Spinal cord (tissue), 10 donors: ENCODE measurements around the gene PDE9A. TPM values are rescaled to one million over a fixed set of nuclear protein-coding genes. Genes with fewer than 3 reads are reported as not detected.
A peak's percentile ranks its signal among the peaks of the same experiment; 100 is the strongest.

Experiments
- DNase-seq, 6 donors: peaks; one replicate each; pipeline versions ENCODE4 v3.0.0 to v3.0.0-alpha.2; 2013 to 2015; ENCODE audit warnings: low spot score in 6 of 6, low read depth in 4 of 6
- H3K27ac ChIP-seq: one replicate; pipeline ENCODE4 v1.5.1; 2013; ENCODE audit warnings: low read depth, low read length, control low read depth
- H3K27me3 ChIP-seq: one replicate; pipeline ENCODE4 v1.6.1; 2013; ENCODE audit warnings: low read length; ENCODE audit not compliant: control insufficient read depth, insufficient read depth
- H3K36me3 ChIP-seq: one replicate; pipeline ENCODE4 v1.6.1; 2013; ENCODE audit warnings: low read length; ENCODE audit not compliant: control insufficient read depth, insufficient read depth
- H3K4me1 ChIP-seq: one replicate; pipeline ENCODE4 v1.6.1; 2013; ENCODE audit warnings: low read length; ENCODE audit not compliant: control insufficient read depth, insufficient read depth
- H3K4me3 ChIP-seq: one replicate; pipeline ENCODE4 v1.5.1; 2013; ENCODE audit warnings: low read depth, low read length, control low read depth
- H3K9me3 ChIP-seq: one replicate; pipeline ENCODE4 v1.6.1; 2013; ENCODE audit warnings: low read length; ENCODE audit not compliant: control insufficient read depth, insufficient read depth
- WGBS: methylation state at CpG from one replicate; pipeline ENCODE4 v1.1.5; 2013; ENCODE audit warnings: missing lambda C conversion rate; ENCODE audit not compliant: insufficient coverage; 5-methylcytosine and 5-hydroxymethylcytosine counted together
- long read RNA-seq, 4 donors: transcript quantifications; one replicate each; lab custom pipeline, GENCODE V29; 2026
- polyA plus RNA-seq, 2 donors: library from polyadenylated mRNA; unstranded; fragments of 120-200 nt; gene quantifications; one replicate each; pipeline ENCODE4 v1.2.1, GENCODE V29; 2013; ENCODE audit not compliant: insufficient read length in 2 of 2
- total RNA-seq, 2 donors: library from RNA; depleted of rRNA in 1 of 2; stranded (reverse); fragments of 120-200 nt in 1 of 2; fragments of >200 nt in 1 of 2; gene quantifications; one replicate each; pipeline versions ENCODE4 v1.2.3 to v1.2.4, GENCODE V29; 2013 to 2014
- donor health status: healthy.

Gene PDE9A
- total RNA-seq (10 to 100 TPM; 13.4 to 15.3 TPM), polyA plus RNA-seq (10 to 100 TPM; 40.9 to 44.2 TPM)
- long read RNA-seq, donor 1 = 0 reads
- long read RNA-seq, donor 2, partial matches to known transcripts = 0 of 2 reads
- long read RNA-seq, donor 2, other reads (novel, unspliced or antisense) = 0 of 2 reads
- long read RNA-seq, donor 3, partial matches to known transcripts = 0 of 3 reads
- long read RNA-seq, donor 3, other reads (novel, unspliced or antisense) = 0 of 3 reads
- long read RNA-seq, donor 4, partial matches to known transcripts = 0 of 4 reads
- long read RNA-seq, donor 4, other reads (novel, unspliced or antisense) = 0 of 4 reads

DNA sequence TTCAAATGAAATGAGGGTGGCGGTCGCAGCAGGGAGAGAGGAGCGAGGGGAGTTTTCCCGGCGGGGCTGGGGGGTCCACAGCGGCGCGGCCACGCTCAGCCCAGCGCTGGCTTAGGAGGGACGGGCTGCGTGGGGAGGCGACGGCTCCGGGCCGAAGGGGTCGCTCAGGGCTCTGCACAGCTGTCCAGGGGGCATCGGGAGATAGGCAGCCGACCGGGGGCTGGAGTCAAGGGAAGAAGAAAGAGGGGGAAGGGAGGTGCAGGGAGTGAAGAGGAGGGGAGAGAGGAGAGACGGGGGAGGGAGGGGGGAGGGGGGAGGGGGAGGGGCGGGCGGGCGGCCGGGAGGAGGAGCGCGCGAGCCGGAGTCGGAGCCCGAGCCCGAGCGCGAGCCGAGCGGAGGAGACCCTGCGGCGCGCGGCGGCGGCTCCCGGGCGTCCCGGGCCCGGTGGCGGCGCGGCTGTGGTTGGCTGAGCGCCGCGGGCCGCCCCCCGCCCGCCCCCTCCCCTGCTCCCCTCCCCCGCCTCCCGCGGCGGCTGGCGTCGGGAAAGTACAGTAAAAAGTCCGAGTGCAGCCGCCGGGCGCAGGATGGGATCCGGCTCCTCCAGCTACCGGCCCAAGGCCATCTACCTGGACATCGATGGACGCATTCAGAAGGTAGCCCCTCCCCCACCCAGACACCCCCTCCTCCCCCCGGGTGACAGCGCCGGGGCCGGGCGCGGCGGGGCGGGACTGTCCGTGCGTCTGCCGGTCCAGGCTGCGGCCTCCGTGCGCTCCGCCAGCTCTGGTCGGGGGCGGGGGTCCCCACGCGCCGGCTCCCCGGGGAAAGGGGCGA is at the start of gene PDE9A:
Gene PDE9A (plus strand): TSS at position 391 of the 831 bp plus-strand sequence. CDS start 194 bp downstream, at position 585.
- H3K4me3 ChIP-seq = peak within 1 kb of the TSS; percentile 66
- no peaks in the 10 kb centered on the region for H3K9me3 ChIP-seq
- WGBS = under 1% methylated on average over 24 of the region's 91 CpGs
- peaks cover 73% of the 10 kb centered on the region for H3K4me1 ChIP-seq
- peak in 2 of 6 donors; percentile 84 to 88 for DNase-seq
- H3K27me3 ChIP-seq = no peaks in the 10 kb centered on the region
- H3K27ac ChIP-seq = peak within 1 kb of the TSS; percentile 91
- H3K36me3 ChIP-seq = peaks cover 25% of the 10 kb centered on the region

DNA sequence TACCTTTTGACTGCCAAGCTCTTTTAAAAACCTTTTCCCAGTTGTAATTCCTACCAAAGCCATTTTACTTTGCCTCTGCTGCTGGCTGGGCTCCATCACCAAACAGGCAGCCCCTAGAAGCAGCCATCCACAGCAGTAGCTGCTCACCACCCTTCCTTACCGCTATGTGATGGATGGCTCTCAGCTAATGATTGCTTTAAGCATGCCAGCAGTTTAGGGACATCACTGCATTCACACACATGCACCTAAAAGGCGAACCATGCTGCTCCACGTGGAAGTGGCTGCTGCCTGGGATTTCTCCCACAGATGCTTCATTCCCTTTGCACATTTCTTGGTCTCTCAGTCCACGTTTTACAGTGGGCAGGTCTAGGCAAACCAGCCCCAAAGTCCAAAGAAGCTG is 46.3 kb upstream of the PDE9A start:
- no peaks in the 10 kb centered on the region for H3K4me1 ChIP-seq
- H3K4me3 ChIP-seq = no peak overlapping the region
- H3K27me3 ChIP-seq = no peaks in the 10 kb centered on the region
- no peak for DNase-seq
- 69% methylated on average over 4 of the region's 4 CpGs for WGBS
- no peaks in the 10 kb centered on the region for H3K36me3 ChIP-seq
- no peak overlapping the region for H3K27ac ChIP-seq
- no peaks in the 10 kb centered on the region for H3K9me3 ChIP-seq

DNA sequence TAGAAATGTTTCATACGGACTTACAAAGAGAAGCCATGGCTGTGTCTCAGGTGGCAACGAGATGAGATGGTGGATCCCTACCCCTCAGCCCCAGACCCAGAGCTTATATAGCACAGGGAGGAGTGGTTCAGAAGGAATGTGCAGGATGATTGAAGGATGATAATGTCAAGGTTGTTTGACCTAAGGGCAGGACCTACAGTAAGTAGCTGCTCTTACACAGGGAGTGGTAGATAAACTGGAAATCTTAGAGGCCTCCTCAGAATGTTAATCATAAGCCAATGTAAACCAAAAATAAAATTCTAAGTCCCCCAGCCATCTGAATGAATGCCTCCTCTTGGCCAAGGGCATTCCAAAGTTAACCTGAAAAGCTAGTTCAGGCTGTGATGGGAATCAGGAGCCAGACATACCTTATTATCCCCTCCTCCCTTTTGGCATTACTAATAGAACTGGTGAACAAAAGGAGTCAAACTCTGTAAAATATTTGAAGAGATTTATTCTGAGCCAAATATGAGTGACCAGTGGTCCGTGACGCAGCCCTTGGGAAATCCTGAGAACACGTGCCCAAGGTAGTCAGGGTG is 45.8 kb upstream of the PDE9A start:
- H3K4me1 ChIP-seq = no peaks in the 10 kb centered on the region
- WGBS = 100% methylated on average over 2 of the region's 5 CpGs
- H3K27ac ChIP-seq = no peak overlapping the region

DNA sequence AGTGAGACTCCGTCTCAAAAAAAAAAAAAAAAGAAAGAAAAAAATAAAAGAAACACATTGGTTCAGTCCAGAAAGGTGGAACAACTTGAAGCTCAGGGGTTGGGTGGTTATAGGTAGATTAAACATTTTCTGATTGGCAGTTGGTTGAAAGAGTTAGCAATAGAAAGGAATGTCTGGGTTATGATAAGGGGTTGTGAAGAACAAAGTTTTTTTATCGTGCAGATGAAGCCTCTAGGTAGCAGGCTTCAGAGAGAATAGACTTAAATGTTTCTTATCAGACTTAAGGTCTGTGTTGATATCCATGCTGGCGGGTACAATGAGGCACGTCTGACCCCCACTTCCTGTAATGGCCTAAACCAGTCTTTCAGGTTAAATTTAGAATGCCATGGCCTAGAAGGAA is 45.0 kb upstream of the PDE9A start:
- no peaks in the 10 kb centered on the region for H3K4me1 ChIP-seq
- H3K4me3 ChIP-seq = no peak overlapping the region
- H3K9me3 ChIP-seq = no peaks in the 10 kb centered on the region
- WGBS = 85% methylated on average over 2 of the region's 4 CpGs
- H3K27ac ChIP-seq = no peak overlapping the region
- no peaks in the 10 kb centered on the region for H3K27me3 ChIP-seq
- H3K36me3 ChIP-seq = no peaks in the 10 kb centered on the region
- no peak for DNase-seq

More for the DNA sequence above, 45.8 kb upstream of the PDE9A start:
- Histone ChIP-seq H3K4me3 (no peak overlapping the region), H3K36me3 (no peaks in the 10 kb centered on the region), H3K9me3 (no peaks in the 10 kb centered on the region), H3K27me3 (no peaks in the 10 kb centered on the region)
- DNase-seq = no peak

DNA sequence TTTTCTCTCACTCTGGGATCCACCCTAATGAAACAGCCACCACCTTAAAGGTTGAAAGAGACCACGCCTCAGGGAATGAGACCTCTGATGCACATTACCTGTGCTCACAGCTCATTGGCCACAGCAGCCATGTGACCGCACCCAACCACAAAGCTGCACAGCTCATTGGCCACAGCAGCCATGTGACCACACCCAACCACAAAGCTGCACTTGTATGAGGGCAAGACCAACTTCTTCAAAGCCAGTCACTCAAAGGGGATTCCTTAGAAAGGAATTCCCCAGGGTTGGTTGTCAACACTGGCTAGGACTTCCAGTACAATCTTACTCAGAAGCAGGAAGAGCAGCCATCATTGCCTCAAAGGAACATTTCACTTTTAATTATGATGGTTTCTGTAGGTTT is 43.6 kb upstream of the PDE9A start:
- Histone ChIP-seq H3K9me3 (no peaks in the 10 kb centered on the region), H3K4me1 (peaks cover 1% of the 10 kb centered on the region), H3K27ac (no peak overlapping the region), H3K27me3 (no peaks in the 10 kb centered on the region), H3K4me3 (no peak overlapping the region), H3K36me3 (no peaks in the 10 kb centered on the region)
- DNase-seq = no peak
- 90% methylated on average over 2 of the region's 2 CpGs for WGBS

DNA sequence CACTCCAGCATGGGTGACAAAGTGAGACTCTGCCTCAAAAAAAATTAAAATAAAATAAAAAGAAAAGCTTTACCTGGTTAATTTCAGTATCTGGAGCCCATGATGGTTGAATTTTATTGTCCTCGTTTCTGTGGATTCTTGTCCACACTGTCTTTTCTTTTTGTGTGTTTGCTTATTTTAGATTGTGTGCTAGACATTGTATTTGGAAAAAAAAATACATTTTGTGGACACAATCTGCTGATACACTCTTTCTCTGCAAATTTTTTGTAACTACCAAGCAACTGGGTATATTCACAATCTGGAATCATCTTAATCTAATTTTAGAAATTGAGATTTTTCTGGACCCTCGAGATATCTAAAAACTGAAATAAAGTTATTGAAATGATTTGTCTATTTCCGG is 41.6 kb upstream of the PDE9A start:
- no peak for DNase-seq
- peaks cover 10% of the 10 kb centered on the region for H3K4me1 ChIP-seq
- no peaks in the 10 kb centered on the region for H3K27me3 ChIP-seq
- no peaks in the 10 kb centered on the region for H3K9me3 ChIP-seq
- WGBS = no CpG with 5 or more reads among the region's 3 CpGs
- H3K4me3 ChIP-seq = no peak overlapping the region
- no peaks in the 10 kb centered on the region for H3K36me3 ChIP-seq
- no peak overlapping the region for H3K27ac ChIP-seq

DNA sequence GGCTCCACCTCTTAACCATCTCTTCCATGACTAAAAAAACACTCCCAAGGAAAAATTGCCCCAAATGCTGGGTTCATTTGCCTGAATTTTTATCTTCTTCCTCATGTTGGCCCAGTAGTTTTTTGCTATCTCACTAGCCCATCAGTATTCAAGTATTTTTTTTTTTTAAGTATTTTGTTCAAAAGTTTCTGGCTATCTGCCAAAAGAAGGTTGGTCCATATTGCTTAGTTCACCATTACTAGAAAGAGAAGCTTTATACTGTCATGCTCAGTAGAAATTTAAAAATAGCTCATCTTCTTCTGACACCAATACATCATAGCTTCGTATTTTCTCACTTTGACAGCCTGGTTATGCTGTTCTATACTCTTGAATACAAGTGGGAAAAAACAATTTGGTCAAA is 41.0 kb upstream of the PDE9A start:
- no peak overlapping the region for H3K4me3 ChIP-seq
- H3K27me3 ChIP-seq = peaks cover 4% of the 10 kb centered on the region
- WGBS = no CpG with 5 or more reads among the region's 1 CpG
- no peak for DNase-seq
- no peak overlapping the region for H3K27ac ChIP-seq
- no peaks in the 10 kb centered on the region for H3K36me3 ChIP-seq
- peaks cover 16% of the 10 kb centered on the region for H3K4me1 ChIP-seq
- no peaks in the 10 kb centered on the region for H3K9me3 ChIP-seq

DNA sequence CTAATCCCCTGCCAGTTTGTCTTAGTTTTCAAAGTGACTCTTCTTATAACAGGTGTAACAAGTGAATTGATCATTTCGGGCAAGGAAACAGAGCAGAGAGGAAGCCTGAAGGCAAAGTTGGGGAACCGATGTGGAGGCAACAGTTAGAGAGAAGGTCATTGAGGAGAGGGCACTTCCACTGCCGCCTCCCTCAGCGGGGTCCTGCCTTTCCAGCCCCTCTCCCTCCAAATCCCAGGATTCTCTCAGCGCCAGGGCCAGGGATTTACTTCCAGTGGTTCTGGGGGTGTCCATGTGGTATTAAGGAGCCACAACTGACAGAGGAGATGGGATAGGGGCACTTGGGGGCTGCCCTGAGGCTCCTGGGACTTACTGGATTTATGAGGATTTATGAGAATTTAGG is 39.7 kb upstream of the PDE9A start:
- peaks cover 22% of the 10 kb centered on the region for H3K4me1 ChIP-seq
- no peak overlapping the region for H3K27ac ChIP-seq
- H3K9me3 ChIP-seq = no peaks in the 10 kb centered on the region
- H3K4me3 ChIP-seq = no peak overlapping the region
- no peaks in the 10 kb centered on the region for H3K36me3 ChIP-seq
- peaks cover 4% of the 10 kb centered on the region for H3K27me3 ChIP-seq
- DNase-seq = no peak
- no CpG with 5 or more reads among the region's 5 CpGs for WGBS

DNA sequence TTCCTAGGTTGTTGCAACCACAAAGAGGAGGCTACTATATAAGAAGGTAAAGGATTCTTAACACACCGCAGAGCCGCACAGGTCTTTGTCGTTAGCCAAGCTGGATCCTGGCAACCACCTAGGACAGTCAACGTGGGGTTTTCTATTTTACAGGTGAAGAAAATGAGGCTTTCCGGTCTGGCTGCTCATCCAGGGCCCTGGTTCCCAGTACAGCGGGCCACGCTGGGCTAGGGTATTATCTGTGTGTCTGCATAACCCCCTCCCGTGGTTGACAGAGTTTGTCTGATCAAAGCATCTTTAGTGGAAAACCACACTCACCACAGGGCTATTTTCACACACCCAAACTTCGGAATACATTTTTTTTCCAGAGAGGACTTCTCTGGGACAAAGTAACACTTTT is 39.0 kb upstream of the PDE9A start:
- Histone ChIP-seq H3K9me3 (no peaks in the 10 kb centered on the region), H3K27me3 (peaks cover 4% of the 10 kb centered on the region), H3K4me3 (no peak overlapping the region), H3K27ac (no peak overlapping the region), H3K36me3 (no peaks in the 10 kb centered on the region), H3K4me1 (peaks cover 22% of the 10 kb centered on the region)
- DNase-seq = no peak
- 65% methylated on average over 7 of the region's 9 CpGs for WGBS
